GM19240 (cell line): Measurements from ENCODE around the gene TBC1D22A.

Experiments
- DNase-seq: peaks from one replicate; pipeline ENCODE4 v3.0.0; 2011; ENCODE audit warnings: low spot score; ENCODE audit not compliant: insufficient read length

TBC1D22A gene

DNA sequence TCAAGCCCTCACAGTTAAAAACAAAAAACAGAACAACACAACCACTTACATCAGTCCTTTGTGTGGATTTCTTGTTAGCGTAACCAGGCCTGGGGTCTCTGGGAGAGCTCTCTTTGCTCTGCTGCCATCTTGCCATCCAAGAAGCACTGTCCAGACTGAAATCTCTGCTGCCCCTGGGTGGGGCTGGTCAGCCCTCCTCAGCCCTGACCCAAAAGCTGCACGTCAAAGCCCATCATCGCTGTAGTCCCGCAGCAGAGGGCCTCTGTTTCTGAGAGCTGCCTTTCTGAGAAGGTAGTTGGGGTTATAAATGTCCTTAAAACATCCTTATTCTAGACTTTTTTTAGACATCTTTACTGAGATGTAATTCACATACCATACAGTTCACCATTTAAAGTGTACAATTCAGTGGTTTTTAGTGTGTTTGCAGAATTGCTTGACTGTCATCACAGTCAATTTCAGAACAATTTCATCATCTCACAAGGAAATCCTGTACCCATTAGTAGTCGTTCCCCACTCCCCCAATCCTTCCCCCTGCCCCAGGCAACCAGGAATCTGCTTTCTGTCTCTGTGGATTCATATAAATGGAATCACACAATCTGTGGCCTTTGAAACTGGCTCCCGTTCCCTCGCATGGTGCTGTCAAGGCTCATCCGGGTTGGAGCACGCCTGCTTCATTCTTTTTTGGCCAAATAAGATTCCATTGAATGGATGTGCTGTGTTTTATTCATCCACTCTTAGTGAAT lies 94.9 kb downstream of the TBC1D22A start:
- no peak for DNase-seq

DNA sequence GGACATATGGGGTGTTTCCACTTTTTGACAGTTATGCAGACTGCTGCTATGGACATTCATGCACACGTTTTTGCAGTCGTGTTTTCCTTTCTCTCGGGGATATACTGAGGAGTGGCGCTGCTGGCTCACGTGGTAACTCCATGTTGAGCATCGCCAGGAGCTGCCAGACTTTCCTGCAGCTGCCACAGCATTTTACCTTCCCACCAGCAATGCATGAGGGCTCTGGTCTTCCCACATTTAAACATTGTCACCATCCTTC lies 95.4 kb downstream of the TBC1D22A start:
- DNase-seq = no peak

DNA sequence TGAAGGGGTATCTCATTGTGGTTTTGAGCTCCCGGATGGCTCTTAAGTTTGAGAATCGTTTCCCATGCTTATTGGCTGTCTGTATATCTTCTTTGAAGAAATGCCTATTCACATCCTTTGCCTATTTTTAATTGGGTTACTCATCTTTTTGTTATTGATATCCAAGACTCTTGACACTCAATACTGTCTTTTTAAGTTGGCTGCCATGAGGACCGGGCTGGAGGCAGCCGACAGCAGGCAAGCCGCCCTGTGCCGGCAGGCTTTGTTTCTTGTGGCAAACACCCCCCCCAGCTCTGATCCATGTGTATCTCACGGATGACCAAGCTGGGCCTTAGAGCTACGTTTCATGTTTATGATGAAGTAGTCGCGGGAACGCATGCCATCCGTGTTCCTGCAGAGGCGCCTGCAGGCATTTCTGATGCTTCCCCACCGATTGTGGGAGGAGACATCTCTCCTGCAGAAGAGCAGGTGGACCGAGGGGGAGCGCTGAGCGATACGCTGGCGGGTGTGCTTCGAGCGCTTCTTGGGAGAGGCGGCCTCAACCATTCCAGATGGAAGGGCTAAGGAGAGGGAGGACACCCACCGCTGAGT lies 95.8 kb downstream of the TBC1D22A start:
- DNase-seq = no peak

GRCh38 chr22:46860562-46860961 lies 98.1 kb downstream of the TBC1D22A start:
- DNase-seq = no peak

- DNase-seq = no peak
These were observed 99.3 kb downstream of the TBC1D22A start for GRCh38 chr22:46861468-46862367.

DNA sequence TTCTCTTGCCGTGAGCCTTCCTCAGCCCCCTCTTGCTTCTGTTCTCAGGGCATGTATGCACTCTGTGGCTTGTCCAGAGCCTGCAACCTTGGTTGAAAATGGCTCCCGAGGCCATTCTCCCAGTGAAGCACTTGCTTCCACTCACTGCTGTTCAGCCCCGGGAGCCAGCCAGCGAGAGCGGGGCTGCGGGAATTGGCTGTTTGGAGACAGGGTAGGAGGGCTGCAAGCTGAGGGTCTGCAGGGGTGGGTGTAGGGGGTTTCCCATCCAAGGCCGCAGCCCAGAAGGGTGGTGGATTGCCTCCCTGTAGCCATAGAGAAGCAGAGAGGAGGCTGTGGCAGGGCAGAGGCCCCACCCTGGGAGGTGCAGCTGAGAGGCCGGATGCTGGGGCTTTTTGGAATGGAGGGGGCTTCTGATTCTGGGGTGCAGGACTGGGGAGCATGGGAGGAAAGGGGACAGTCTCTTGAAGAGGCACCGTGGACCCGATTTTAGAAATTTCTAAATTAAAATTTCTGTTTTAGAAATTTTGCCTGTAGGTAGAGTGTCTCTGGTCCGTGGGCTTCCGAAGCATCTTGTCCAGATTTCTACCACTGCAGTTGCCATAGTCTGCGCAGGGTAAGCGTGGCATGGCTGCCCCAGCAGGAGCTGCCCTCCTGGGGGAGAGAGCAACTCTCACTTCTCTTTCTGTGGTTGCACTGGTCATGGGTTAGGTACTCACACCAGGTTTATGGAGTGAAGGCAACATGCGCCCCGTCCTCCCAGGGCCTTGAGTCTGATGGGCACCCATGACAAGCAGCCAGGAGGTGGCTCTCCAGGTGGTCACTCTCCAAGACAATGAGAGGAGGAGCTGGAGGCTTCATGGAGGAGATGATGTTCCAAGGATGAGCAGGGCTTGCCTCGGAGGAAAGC lies 100.2 kb downstream of the TBC1D22A start:
- no peak for DNase-seq

DNA sequence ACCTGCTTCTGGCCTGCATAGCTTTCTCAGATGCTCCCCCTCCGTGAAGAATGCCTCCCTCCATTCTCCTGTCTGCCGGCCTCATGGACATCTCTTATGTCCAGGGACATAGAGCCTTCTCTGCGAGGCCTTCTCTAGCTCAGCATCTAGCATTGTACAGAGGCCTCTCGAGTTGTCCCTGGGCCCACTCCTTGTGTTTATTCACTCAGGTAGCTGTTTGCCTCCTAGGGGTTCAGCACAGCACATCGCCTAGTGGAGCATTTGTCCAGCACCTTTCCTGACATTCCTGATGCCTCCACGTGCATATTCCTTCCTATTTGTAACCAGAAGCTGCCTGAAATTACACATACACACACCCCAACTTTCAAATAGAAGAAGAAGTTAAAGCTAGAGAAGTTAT lies 101.3 kb downstream of the TBC1D22A start:
- DNase-seq = no peak

DNA sequence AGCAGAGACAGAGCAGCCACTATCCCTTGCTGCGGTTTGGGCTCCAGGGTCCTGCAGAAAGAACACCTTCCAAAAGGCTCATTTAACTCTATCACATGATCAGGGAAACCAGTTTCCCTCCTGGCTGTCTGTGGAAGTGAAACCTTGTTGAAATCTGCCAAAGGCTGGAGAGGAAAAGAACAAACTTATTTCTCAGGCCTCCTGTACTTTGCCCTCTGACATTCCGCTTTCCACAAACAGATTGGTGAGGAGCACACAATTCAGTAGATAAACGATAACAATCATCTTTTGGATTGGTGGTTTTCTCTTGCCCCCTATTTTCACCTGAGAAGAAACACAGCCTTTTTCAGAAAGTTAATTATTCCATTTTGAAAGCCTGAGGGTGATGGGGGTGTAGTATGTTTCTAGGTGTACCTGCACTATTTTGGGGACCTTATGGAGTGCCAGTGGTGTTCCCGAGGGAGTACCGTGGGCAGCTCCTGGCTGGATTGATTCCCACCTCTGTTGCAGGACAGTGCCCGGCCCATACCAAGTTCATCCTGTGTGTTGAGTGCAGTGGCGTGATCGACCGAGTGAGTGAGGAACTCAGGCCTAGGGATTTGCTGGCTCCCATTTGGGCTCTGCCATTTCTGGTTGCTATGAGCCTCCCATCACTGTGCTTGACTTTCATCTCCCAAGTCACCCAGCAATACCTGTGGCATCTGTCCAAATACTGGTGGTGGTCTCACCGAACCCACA lies 102.0 kb downstream of the TBC1D22A start:
- DNase-seq = no peak

DNA sequence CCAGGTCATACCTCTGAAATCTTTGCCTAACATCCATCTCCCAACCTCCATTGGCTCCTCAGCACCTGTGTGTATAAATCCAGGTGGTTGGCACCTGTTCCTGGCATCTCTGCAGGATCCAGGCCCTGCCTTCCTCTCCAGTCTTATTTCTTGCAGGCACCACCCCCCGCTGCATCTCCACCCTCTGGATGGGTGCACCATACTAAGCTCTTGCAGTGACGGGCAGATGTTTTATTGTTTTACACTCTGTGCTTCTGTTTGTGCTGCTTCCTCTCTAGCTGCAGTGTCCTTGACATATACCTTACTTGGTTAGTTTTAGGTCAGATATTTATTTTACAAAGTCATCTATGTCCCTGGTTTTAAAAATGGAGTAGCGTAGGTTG lies 102.6 kb downstream of the TBC1D22A start:
- no peak for DNase-seq

GRCh38 chr22:46865642-46866041 lies 103.2 kb downstream of the TBC1D22A start:
- no peak for DNase-seq

DNA sequence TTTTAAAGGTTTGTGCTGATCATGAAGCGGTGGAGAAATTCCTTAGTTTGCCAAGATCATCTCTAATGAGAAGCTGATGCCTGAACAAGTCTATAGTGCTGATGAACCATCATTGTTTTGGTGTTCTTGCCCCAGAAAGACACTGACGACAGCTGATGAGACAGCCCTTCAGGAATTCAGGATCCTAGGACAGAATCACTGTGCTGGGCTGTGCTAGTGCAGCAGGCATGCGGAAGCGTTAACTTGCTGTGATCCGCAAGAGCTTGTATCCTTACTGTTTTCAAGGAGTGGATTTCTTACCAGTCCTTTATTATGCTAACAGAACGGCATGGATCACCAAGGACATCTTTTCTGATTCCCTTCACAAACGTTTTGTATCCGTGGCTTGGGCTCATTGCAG lies 104.1 kb downstream of the TBC1D22A start:
- no peak for DNase-seq

DNA sequence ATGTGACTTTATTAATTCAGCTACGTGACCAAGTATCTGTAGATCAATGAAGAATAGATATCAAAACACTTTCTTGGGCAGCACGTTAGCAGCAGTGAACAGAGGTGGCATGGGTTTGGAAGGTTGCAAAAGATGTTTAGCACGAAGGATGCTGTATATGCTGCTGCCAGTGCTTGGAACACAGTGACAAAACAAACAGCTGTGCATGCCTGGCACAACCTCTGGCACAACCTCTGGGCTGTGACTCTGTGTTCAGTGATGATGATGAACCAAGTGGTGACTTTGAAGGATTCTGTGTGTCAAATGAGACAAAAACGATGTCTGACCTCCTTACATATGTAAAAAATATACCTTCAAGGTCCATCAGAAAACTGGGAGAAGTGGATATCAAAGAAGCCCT lies 104.7 kb downstream of the TBC1D22A start:
- no peak for DNase-seq

DNA sequence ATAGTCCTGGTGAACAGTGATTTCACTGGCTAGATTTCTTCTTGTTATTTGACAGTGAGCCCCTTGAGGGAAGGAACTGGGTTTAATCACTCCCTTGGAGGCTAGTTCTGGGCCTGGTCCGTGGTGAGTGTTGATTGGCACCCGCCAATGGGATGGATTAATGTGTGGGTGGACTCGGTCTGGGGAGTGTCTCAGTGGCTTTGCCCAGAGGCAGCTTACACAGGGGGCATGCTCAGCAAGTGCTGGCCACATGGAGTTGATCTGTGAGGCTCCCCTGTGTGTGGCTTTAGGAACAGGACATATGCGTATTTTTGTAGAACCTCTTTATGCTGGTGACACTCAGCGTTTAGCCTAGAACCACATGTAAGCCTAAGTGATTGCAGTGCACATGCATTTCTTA lies 106.9 kb downstream of the TBC1D22A start:
- no peak for DNase-seq

DNA sequence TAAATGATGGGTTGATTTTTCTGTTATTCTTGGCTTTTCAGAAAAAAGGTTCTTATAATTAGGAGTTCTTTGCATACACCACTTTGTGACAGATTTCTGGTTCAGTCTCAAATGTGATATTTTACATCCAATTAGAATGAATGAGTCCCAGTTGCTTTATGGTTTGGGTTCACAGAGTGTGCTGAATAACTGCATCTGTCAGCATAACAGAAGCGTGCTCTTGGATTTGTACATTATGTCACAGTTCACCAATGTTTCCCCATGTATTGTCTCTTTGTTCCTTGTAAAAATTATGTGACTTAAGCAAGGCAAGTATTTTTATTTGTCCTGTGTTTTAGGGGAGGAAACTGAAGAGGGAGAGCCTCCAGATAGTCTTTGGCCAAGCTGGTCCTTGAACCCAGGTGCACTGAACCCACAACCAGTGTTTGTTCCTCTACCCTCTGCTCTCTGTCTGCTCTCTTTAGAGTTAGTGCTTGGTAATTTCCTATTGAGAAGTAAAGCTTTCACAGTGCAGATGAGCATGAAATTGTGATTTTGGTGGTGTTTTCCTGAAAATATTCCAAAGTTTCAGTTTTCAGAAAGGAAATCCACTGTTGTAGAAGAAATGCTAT lies 107.5 kb downstream of the TBC1D22A start:
- DNase-seq = no peak

DNA sequence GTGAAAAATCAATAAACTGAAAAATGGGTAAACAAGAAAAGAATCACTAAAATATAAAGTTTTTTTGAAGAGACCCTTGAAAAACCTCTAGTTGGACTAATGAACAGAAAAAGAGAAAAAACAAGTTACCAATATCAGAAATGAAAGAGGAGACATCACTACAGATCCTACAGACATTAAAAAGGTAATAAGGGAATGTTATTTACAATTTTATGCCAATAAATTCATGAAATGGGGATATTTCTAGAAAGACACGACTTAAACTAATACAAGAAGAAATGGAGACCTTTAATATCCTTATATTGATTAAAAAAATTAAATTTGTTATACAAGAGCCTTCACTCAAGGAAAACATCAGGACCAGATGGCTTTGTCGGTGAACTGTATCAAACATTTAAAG lies 109.4 kb downstream of the TBC1D22A start:
- no peak for DNase-seq

GRCh38 chr22:46875089-46875488 lies 112.6 kb downstream of the TBC1D22A start:
- no peak for DNase-seq

DNA sequence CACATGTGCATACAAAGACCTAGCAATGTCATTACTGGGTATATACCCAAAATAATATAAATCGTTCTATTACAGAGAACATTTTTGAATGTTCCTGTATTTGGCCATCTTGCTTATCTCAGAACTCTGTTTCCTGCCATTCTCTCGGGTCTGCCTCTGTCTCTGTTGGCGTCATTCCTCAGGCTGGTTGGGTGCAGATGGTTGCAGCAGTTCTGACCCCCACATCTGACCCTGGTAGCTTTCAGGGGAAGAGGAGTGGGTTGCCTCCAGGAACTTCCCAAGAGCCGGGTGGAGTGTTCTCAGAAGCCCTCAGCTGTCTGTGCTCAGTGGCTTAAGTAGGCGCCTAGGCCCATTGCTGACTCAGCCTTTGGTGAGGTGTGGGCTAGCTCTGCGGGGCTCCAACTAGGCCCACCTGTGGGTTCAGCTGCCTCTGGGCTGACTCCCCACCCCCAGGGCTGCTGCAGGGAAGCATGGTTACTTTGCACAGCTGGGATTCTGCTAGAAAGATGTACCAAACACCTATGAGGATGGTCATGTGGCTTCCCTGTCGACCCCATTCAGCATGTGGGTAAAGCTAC lies 114.0 kb downstream of the TBC1D22A start:
- DNase-seq = no peak

DNA sequence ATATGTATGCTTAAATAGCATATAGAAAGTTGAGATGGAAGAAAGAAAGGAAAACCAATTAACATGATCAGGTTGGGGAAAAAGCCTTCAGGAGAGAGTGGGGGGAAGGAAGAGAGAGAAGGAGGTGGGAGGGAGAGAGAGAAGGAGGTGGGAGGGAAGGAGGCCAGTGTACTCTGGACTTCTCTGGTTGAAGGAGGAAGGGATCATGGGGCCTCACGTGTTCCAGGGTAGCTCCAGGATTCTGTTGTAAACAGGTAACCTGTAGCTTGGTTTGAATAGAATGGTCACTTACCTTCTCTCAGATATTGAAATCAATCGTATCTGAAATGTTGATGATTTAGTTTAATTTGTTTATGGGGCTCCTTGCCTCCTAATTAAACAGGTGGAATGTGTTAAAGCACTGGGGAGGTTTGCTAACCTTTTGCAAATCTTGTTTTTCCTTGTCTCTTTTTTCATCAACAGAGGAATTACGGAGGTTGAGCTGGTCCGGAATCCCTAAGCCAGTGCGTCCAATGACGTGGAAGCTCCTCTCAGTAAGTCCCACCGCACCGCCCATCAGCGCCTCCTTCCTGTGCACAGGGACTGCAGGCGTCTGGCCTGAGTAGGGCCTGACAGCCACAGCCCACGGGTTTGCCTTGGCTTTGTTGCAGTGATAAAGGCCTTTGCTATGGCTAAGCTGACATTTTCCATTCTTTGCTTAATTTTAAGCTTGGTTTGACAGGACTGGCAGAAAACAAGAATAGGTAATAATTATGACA lies 115.9 kb downstream of the TBC1D22A start:
- no peak for DNase-seq

DNA sequence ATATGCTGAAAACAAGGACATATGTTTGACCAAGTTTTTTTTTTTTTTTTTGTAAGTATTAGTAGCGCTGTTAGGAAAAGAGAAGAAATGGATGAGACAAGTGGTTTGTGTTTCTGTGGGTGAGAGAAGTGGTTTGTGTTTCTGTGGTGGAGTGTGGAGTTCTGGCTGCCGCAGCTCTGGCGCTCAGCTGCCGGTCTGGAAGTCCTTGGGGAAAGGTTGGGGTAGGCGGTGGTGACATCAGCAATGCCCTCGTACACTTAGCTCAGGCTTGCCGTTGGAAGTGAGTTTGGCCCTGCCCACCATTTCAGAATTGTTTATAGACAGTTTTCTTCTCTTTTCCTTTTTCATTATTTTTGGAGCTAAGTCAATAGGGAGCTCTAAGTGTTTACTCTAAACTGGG lies 116.6 kb downstream of the TBC1D22A start:
- DNase-seq = no peak
